Bronchial epithelial cell (primary cell): Measurements from ENCODE around the gene ADD3. TPM values are rescaled to one million over a fixed set of nuclear protein-coding genes. Genes with fewer than 3 reads are reported as not detected.

Experiments
- DNase-seq: peaks from one replicate; pipeline ENCODE4 v3.0.0-alpha.2; 2010; ENCODE audit warnings: low read depth
- FAIRE-seq: peaks from 2 replicates; lab custom pipeline; 2011; peaks lifted over from hg19 to GRCh38; lab: Jason Lieb, UNC
- H3K27me3 ChIP-seq: 2 replicates; pipeline ENCODE4 v1.5.1; 2011; ENCODE audit warnings: low read length; ENCODE audit not compliant: control insufficient read depth, insufficient read depth
- H3K36me3 ChIP-seq: 2 replicates; pipeline ENCODE4 v1.5.1; 2011; ENCODE audit warnings: low read length; ENCODE audit not compliant: control insufficient read depth, insufficient read depth
- H3K4me3 ChIP-seq: 2 replicates; pipeline ENCODE4 v1.5.1; 2011; ENCODE audit warnings: mild to moderate bottlenecking, low read depth, low read length, control low read depth
- CTCF ChIP-seq: IDR thresholded peaks from 2 replicates; pipeline ENCODE4 v1.5.1; 2011; ENCODE audit warnings: mild to moderate bottlenecking, moderate library complexity, low read length, control low read depth, inconsistent platforms; ENCODE audit not compliant: insufficient read depth, severe bottlenecking
- total RNA-seq: library from RNA; depleted of rRNA; stranded (reverse); fragments of >200 nt; gene quantifications from 2 replicates; pipeline ENCODE4 v1.2.1, GENCODE V29; 2014

ADD3 gene
- total RNA-seq, 1 donor from 2014 or later = 39.5 TPM

- no peaks in the 10 kb centered on the region for H3K36me3 ChIP-seq
- FAIRE-seq (no peak), DNase-seq (no peak)
- TF ChIP-seq CTCF = no peak
- no peak overlapping the region for H3K4me3 ChIP-seq
- H3K27me3 ChIP-seq = no peaks in the 10 kb centered on the region
Observed at GRCh38 chr10:109968953-109969759, 38.6 kb upstream of the ADD3 start.

- H3K27me3 ChIP-seq = no peaks in the 10 kb centered on the region
- TF ChIP-seq CTCF = no peak
- no peak for DNase-seq
- FAIRE-seq = no peak
- H3K36me3 ChIP-seq = no peaks in the 10 kb centered on the region
- no peak overlapping the region for H3K4me3 ChIP-seq
Observed at GRCh38 chr10:109969760-109970346, 37.9 kb upstream of the ADD3 start.

GRCh38 chr10:109971634-109972033 lies 36.1 kb upstream of the ADD3 start:
- DNase-seq = no peak
- TF ChIP-seq CTCF = no peak
- Histone ChIP-seq H3K27me3 (no peaks in the 10 kb centered on the region), H3K36me3 (no peaks in the 10 kb centered on the region), H3K4me3 (no peak overlapping the region)
- FAIRE-seq = no peak

GRCh38 chr10:109972372-109973001 lies 35.3 kb upstream of the ADD3 start:
- H3K4me3 ChIP-seq = no peak overlapping the region
- TF ChIP-seq CTCF = no peak
- no peaks in the 10 kb centered on the region for H3K27me3 ChIP-seq
- FAIRE-seq = no peak
- no peak for DNase-seq
- H3K36me3 ChIP-seq = no peaks in the 10 kb centered on the region

- DNase-seq (no peak), FAIRE-seq (no peak)
- no peak for TF ChIP-seq CTCF
- Histone ChIP-seq H3K27me3 (no peaks in the 10 kb centered on the region), H3K36me3 (no peaks in the 10 kb centered on the region), H3K4me3 (no peak overlapping the region)
Observed at GRCh38 chr10:109973326-109973829, 34.4 kb upstream of the ADD3 start.
